ENCODE measurements around the gene PDLIM4. TPM values are rescaled to one million over a fixed set of nuclear protein-coding genes. Genes with fewer than 3 reads are reported as not detected.
A peak's percentile ranks its signal among the peaks of the same experiment; 100 is the strongest.

The PDLIM4 gene
- total and polyA plus RNA-seq, 11 donors, result 2.4 to 16.9 (median 8.1) TPM

DNA sequence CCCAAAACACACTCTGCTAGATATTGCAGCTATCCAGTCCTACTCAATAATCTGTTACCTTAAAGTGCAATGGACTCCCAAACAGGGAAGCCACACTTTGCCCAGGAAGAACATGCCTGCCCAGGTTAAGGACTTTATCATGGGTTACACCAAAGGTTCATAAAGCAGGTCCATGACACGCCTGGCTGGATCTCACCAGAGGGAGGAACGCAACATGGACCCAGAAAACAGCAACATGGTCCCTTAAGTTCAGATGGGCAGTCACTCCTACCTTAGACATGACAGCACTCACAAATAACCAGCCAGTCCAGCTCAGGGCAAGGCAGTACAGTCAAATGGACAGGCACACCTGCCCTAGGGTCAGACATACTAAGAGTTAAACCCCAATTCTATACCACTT is 33.6 kb upstream of the PDLIM4 start:
- peak in 1 of 5 donors; percentile 5 for DNase-seq
- H3K4me3 ChIP-seq, result no peak overlapping the region
- no peaks in the 10 kb centered on the region for H3K9me3 ChIP-seq
- intact Hi-C loops (cut with DNase I), result loop anchor here in 1 of 10 donors (10.0 kb wide), 1 partner anchor 271 kb away; the partner anchor contains the start of gene IRF1
- TF ChIP-seq POLR2A (IDR thresholded peaks at IDR 0.05), result no peak
- TF ChIP-seq, protein P1, sequence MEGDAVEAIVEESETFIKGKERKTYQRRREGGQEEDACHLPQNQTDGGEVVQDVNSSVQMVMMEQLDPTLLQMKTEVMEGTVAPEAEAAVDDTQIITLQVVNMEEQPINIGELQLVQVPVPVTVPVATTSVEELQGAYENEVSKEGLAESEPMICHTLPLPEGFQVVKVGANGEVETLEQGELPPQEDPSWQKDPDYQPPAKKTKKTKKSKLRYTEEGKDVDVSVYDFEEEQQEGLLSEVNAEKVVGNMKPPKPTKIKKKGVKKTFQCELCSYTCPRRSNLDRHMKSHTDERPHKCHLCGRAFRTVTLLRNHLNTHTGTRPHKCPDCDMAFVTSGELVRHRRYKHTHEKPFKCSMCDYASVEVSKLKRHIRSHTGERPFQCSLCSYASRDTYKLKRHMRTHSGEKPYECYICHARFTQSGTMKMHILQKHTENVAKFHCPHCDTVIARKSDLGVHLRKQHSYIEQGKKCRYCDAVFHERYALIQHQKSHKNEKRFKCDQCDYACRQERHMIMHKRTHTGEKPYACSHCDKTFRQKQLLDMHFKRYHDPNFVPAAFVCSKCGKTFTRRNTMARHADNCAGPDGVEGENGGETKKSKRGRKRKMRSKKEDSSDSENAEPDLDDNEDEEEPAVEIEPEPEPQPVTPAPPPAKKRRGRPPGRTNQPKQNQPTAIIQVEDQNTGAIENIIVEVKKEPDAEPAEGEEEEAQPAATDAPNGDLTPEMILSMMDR (IDR thresholded peaks at IDR 0.05), result no peak
- no peaks in the 10 kb centered on the region for H3K36me3 ChIP-seq
- ATAC-seq, result no peak
- peaks cover 12 to 92% (median 72%) of the 10 kb centered on the region in 12 donors for H3K4me1 ChIP-seq
- H3K27me3 ChIP-seq, result peaks cover 0 to 8% (median 0%) of the 10 kb centered on the region in 9 donors
- WGBS, 4 donors, result 97 to 100% (median 99%) methylated on average over 2 of the region's 2 CpGs
- H3K27ac ChIP-seq, result peak overlapping the region in 5 of 12 donors; percentile 4 to 96 (median 94)

DNA sequence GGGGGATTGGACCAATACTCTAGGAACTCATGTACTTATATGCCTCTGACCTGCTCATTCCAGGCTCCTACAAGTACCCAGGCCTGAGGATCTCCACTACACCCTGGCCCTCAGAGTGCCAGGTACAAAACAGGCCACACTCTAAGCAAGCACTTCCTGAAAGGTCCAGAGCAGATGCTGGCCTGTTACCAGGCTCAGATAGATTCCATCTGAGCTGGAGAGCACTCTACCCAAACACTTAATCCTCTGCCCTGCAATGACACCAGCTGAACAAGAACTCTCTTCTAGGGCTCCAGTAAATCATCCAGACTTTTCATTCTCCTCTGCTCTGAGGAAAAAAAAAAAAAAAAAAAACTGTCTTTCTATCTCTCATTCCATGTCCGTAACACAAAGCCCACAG is 32.8 kb upstream of the PDLIM4 start:
- Histone ChIP-seq H3K27me3 (peaks cover 0 to 8% (median 0%) of the 10 kb centered on the region in 9 donors), H3K27ac (peak overlapping the region in 11 of 12 donors; percentile 32 to 98 (median 91)), H3K9me3 (no peaks in the 10 kb centered on the region), H3K4me1 (peaks cover 12 to 87% (median 69%) of the 10 kb centered on the region in 12 donors), H3K4me3 (peak overlapping the region in 1 of 12 donors; percentile 21), H3K36me3 (no peaks in the 10 kb centered on the region)
- TF ChIP-seq, protein P1 (IDR thresholded peaks at IDR 0.05), result no peak
- TF ChIP-seq POLR2A (IDR thresholded peaks at IDR 0.05), result no peak
- 36 to 54% (median 46%) methylated on average over 1 of the region's 1 CpG for WGBS, 4 donors
- peak in 1 of 5 donors; percentile 17 for DNase-seq
- no peak for ATAC-seq
- intact Hi-C loops (cut with DNase I), result loop anchor here in 3 of 10 donors (5.0 to 10.0 kb wide), 3 partner anchors 32 to 270 kb away; partner anchors contain the start of genes SLC22A4 (in 2 of the 3) and IRF1 (in 1 of the 3)

GRCh38 chr5:132225165-132226032 is 32.1 kb upstream of the PDLIM4 start:
- peaks cover 0 to 8% (median 0%) of the 10 kb centered on the region in 9 donors for H3K27me3 ChIP-seq
- intact Hi-C loops (cut with DNase I), result loop anchor here in 3 of 10 donors (2.0 to 10.0 kb wide), 4 partner anchors 33 to 269 kb away; partner anchors contain the start of genes SLC22A4 (in 2 of the 3) and IRF1 (in 1 of the 3)
- WGBS, 4 donors, result 28 to 32% (median 29%) methylated on average over 13 of the region's 13 CpGs
- DNase-seq (peak; percentile 46 to 82 (median 79)), ATAC-seq (peak; percentile 4 to 41 (median 22))
- TF ChIP-seq, protein P1 (IDR thresholded peaks at IDR 0.05), result no peak
- no peaks in the 10 kb centered on the region for H3K9me3 ChIP-seq
- H3K27ac ChIP-seq, result peak overlapping the region in 11 of 12 donors; percentile 32 to 98 (median 91)
- peaks cover 12 to 80% (median 64%) of the 10 kb centered on the region in 12 donors for H3K4me1 ChIP-seq
- no peaks in the 10 kb centered on the region for H3K36me3 ChIP-seq
- H3K4me3 ChIP-seq, result peak overlapping the region in 7 of 12 donors; percentile 3 to 98 (median 21)

Measured in heart left ventricle (tissue), 16 donors.